ENCODE data around the gene USP49. TPM values are rescaled to one million over a fixed set of nuclear protein-coding genes. Genes with fewer than 3 reads are reported as not detected.

USP49 gene
- total and polyA plus RNA-seq, 2 of the 13 experiments (the other 11 are each of a cell fraction or from before 2014, with no cell fraction given): 2.9 to 4.3 TPM

DNA sequence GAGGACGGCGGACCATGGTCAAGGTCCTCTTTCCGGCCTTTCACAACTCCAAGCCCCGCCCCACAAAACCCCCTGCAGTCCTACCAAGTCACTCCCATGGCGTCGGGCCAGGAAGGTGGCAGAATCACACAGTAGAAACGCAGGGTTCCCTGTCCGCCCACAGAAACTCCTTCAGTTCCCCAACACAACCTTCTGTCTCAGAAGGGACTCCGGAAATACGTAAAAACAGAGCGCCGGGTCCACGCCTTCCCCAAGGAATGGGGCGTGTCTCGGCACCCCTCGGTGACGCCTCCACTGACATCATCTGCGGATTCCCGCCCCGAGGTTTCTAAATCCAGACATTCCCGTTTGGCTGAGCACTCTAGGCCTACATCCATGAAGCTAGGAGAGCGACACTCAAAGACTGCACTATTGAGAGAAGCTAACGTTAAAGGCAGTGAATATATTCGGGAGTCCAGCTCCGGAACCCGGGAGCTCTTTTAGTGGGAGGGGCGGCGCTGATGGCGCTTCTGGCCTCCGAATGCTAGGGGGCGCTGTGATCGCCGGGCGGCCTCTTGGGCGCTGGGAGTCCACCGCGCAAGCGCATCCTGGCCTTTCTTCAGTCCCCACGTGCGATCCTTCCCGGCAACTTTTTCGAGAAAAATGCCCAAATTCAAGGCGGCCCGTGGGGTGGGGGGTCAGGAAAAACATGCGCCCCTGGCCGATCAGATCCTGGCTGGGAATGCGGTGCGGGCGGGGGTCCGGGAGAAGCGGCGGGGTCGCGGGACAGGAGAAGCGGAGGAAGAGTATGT, 25.9 kb upstream of the USP49 start, which contains the start of the genes BYSL and MED20 (continued):
- TF ChIP-seq ZSCAN25 (CRISPR knock-in tag; IDR thresholded peaks at IDR 0.05) (no peak; the same call in 1 of the 2 replicates), EHMT2 (IDR thresholded peaks at IDR 0.05; ENCODE audit: borderline replicate concordance, low read depth, low read length) (no peak), RXRB (CRISPR knock-in tag; IDR thresholded peaks at IDR 0.05; ENCODE audit: borderline replicate concordance) (peak; percentile 62; the same call in 1 of the 2 replicates), NFRKB (IDR thresholded peaks at IDR 0.05) (no peak), ZNF614 (CRISPR knock-in tag; IDR thresholded peaks at IDR 0.05; ENCODE audit: borderline replicate concordance) (peak; percentile 55), MATR3 (CRISPR knock-in tag; IDR thresholded peaks at IDR 0.05) (no peak), TAF15 (IDR thresholded peaks at IDR 0.05; ENCODE audit: low read depth, low read length, poor library complexity, severe bottlenecking) (no peak), MYC (CRISPR knock-in tag; IDR thresholded peaks at IDR 0.05; ENCODE audit: borderline replicate concordance) (peak; percentile 99), ZSCAN9 (CRISPR knock-in tag; IDR thresholded peaks at IDR 0.05; ENCODE audit: borderline replicate concordance) (peak; percentile 83), TEAD2 (CRISPR knock-in tag; IDR thresholded peaks at IDR 0.05) (no peak), RFX1 (IDR thresholded peaks at IDR 0.05) (no peak), POGZ (CRISPR knock-in tag; IDR thresholded peaks at IDR 0.05) (peak; percentile 95), KLF13 (CRISPR knock-in tag; IDR thresholded peaks at IDR 0.05) (peak; percentile 70; the same call in 1 of the 2 replicates), ZNF652 (CRISPR knock-in tag; IDR thresholded peaks at IDR 0.05; ENCODE audit: borderline replicate concordance, low read depth) (no peak), MIXL1 (CRISPR knock-in tag; IDR thresholded peaks at IDR 0.05) (0 out of 2 replicates have a peak, but pooled peaks have one; percentile 6), ZBTB20 (CRISPR knock-in tag; IDR thresholded peaks at IDR 0.05; ENCODE audit: borderline replicate concordance, low read depth) (no peak; the same call in 1 of the 2 replicates)
- TF ChIP-seq, protein P1, sequence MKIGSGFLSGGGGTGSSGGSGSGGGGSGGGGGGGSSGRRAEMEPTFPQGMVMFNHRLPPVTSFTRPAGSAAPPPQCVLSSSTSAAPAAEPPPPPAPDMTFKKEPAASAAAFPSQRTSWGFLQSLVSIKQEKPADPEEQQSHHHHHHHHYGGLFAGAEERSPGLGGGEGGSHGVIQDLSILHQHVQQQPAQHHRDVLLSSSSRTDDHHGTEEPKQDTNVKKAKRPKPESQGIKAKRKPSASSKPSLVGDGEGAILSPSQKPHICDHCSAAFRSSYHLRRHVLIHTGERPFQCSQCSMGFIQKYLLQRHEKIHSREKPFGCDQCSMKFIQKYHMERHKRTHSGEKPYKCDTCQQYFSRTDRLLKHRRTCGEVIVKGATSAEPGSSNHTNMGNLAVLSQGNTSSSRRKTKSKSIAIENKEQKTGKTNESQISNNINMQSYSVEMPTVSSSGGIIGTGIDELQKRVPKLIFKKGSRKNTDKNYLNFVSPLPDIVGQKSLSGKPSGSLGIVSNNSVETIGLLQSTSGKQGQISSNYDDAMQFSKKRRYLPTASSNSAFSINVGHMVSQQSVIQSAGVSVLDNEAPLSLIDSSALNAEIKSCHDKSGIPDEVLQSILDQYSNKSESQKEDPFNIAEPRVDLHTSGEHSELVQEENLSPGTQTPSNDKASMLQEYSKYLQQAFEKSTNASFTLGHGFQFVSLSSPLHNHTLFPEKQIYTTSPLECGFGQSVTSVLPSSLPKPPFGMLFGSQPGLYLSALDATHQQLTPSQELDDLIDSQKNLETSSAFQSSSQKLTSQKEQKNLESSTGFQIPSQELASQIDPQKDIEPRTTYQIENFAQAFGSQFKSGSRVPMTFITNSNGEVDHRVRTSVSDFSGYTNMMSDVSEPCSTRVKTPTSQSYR (CRISPR knock-in tag; IDR thresholded peaks at IDR 0.05; ENCODE audit: borderline replicate concordance): 0 out of 2 replicates have a peak, but pooled peaks have one; percentile 10
- TF ChIP-seq, protein P2, sequence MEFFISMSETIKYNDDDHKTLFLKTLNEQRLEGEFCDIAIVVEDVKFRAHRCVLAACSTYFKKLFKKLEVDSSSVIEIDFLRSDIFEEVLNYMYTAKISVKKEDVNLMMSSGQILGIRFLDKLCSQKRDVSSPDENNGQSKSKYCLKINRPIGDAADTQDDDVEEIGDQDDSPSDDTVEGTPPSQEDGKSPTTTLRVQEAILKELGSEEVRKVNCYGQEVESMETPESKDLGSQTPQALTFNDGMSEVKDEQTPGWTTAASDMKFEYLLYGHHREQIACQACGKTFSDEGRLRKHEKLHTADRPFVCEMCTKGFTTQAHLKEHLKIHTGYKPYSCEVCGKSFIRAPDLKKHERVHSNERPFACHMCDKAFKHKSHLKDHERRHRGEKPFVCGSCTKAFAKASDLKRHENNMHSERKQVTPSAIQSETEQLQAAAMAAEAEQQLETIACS (CRISPR knock-in tag; IDR thresholded peaks at IDR 0.05): no peak
- TF ChIP-seq, protein P3, sequence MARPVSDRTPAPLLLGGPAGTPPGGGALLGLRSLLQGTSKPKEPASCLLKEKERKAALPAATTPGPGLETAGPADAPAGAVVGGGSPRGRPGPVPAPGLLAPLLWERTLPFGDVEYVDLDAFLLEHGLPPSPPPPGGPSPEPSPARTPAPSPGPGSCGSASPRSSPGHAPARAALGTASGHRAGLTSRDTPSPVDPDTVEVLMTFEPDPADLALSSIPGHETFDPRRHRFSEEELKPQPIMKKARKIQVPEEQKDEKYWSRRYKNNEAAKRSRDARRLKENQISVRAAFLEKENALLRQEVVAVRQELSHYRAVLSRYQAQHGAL (CRISPR knock-in tag; IDR thresholded peaks at IDR 0.05; ENCODE audit: not compliant biosample characterization): peak; percentile 32
- TF ChIP-seq, protein P4, sequence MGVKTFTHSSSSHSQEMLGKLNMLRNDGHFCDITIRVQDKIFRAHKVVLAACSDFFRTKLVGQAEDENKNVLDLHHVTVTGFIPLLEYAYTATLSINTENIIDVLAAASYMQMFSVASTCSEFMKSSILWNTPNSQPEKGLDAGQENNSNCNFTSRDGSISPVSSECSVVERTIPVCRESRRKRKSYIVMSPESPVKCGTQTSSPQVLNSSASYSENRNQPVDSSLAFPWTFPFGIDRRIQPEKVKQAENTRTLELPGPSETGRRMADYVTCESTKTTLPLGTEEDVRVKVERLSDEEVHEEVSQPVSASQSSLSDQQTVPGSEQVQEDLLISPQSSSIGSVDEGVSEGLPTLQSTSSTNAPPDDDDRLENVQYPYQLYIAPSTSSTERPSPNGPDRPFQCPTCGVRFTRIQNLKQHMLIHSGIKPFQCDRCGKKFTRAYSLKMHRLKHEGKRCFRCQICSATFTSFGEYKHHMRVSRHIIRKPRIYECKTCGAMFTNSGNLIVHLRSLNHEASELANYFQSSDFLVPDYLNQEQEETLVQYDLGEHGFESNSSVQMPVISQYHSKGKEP (CRISPR knock-in tag; IDR thresholded peaks at IDR 0.05): 0 out of 2 replicates have a peak, but pooled peaks have one; percentile 29
- TF ChIP-seq, protein P5, sequence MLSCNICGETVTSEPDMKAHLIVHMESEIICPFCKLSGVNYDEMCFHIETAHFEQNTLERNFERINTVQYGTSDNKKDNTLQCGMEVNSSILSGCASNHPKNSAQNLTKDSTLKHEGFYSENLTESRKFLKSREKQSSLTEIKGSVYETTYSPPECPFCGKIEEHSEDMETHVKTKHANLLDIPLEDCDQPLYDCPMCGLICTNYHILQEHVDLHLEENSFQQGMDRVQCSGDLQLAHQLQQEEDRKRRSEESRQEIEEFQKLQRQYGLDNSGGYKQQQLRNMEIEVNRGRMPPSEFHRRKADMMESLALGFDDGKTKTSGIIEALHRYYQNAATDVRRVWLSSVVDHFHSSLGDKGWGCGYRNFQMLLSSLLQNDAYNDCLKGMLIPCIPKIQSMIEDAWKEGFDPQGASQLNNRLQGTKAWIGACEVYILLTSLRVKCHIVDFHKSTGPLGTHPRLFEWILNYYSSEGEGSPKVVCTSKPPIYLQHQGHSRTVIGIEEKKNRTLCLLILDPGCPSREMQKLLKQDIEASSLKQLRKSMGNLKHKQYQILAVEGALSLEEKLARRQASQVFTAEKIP (CRISPR knock-in tag; IDR thresholded peaks at IDR 0.05; ENCODE audit: borderline replicate concordance): no peak
